ENCODE results near the gene RFTN2. TPM values are rescaled to one million over a fixed set of nuclear protein-coding genes. Genes with fewer than 3 reads are reported as not detected.

The RFTN2 gene
- total RNA-seq, 3 donors from 2014 or later = 1.9 to 5.5 (median 2.0) TPM

DNA sequence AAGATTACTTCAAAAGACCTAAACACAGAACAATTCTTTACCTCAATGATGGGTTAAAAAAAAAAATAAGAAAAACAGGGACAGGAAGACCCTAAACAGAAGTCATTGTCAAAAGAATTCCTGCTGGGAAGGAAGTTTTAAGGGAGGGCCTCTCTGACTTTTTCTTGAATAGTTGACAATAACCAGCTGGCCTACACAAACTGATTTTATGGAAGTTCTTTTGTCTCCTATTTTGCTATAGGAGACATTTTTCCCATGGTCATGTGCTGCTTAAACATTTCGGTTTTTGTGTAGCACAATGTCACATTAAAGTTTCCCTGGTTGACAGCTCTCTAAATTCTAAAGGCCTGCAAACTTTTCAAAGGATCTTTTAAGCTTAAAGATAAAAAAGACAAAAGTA lies 55.3 kb downstream of the RFTN2 start:
- Histone ChIP-seq H3K9me3 (no peaks in the 10 kb centered on the region), H3K36me3 (ENCODE audit: low read depth) (no peaks in the 10 kb centered on the region), H3K4me3 (no peak overlapping the region), H3K4me1 (ENCODE audit: low read depth) (no peaks in the 10 kb centered on the region)
- DNase-seq = no peak
- ATAC-seq = no peak
- TF ChIP-seq, protein P1, sequence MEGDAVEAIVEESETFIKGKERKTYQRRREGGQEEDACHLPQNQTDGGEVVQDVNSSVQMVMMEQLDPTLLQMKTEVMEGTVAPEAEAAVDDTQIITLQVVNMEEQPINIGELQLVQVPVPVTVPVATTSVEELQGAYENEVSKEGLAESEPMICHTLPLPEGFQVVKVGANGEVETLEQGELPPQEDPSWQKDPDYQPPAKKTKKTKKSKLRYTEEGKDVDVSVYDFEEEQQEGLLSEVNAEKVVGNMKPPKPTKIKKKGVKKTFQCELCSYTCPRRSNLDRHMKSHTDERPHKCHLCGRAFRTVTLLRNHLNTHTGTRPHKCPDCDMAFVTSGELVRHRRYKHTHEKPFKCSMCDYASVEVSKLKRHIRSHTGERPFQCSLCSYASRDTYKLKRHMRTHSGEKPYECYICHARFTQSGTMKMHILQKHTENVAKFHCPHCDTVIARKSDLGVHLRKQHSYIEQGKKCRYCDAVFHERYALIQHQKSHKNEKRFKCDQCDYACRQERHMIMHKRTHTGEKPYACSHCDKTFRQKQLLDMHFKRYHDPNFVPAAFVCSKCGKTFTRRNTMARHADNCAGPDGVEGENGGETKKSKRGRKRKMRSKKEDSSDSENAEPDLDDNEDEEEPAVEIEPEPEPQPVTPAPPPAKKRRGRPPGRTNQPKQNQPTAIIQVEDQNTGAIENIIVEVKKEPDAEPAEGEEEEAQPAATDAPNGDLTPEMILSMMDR (IDR thresholded peaks at IDR 0.05) = no peak
- intact Hi-C loops (cut with DNase I, micrococcal nuclease) = no loop called here

DNA sequence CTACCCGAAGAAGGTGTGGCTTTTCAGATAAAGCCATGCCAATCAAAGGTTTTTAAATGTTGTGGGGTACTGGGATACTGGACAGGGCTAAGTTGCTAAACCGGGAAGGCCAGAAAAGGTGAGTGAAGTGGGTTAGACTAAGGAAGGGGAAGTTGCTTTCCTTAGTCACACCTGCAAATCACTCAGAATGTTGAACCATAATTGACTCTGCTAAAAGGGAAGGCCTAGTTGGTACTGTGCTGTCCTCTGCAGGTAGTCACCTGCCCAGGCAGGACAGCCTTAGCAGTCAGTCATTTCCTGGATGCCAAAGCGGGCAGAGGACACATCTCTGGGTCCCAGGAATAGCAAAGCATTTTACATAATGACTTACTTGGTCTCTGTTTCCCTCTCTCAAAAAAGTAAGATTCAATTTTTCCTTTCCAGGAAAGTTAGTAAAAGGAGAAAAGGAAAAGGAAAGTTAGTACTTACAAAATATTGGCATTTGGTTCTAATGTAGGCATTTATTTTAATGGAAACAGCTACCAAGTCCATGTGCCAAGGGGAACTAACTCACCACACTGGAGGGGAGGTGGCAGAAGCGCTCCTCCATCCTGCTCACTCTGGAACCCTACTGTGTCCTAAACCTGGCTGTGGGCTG lies 60.3 kb downstream of the RFTN2 start:
- Histone ChIP-seq H3K4me3 (no peak overlapping the region), H3K9me3 (no peaks in the 10 kb centered on the region), H3K4me1 (ENCODE audit: low read depth) (peaks cover 13% of the 10 kb centered on the region), H3K36me3 (ENCODE audit: low read depth) (no peaks in the 10 kb centered on the region)
- intact Hi-C loops (cut with DNase I, micrococcal nuclease) = no loop called here
- TF ChIP-seq, protein P1 (IDR thresholded peaks at IDR 0.05) = peak; percentile 29
- ATAC-seq (peak; percentile 96), DNase-seq (peak in 2 of 3 donors; percentile 49 to 55)

DNA sequence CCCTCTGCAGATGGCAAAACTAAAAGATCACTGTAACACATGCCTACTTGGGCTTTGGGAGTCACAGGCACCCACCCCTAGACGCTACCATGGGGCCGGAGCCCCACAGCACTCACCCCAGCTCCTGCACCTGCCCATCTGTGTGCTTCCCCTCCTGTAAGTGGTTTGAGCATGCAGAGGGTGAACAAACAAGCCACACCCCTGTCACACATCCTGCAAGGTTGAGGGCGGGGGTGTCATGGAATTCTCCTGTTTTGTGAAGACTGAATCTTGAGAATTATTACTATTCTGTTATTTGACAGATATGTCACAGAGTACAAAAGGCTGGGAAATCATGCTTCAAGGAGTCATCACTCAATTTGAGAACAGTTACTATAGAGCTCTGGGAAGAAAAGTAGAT lies 60.9 kb downstream of the RFTN2 start:
- ATAC-seq (peak; percentile 74), DNase-seq (peak in 1 of 3 donors; percentile 37)
- intact Hi-C loops (cut with DNase I, micrococcal nuclease) = no loop called here
- TF ChIP-seq, protein P1 (IDR thresholded peaks at IDR 0.05) = no peak
- H3K36me3 ChIP-seq (ENCODE audit: low read depth) = no peaks in the 10 kb centered on the region
- H3K9me3 ChIP-seq = no peaks in the 10 kb centered on the region
- H3K4me1 ChIP-seq (ENCODE audit: low read depth) = peaks cover 13% of the 10 kb centered on the region
- H3K4me3 ChIP-seq = no peak overlapping the region

DNA sequence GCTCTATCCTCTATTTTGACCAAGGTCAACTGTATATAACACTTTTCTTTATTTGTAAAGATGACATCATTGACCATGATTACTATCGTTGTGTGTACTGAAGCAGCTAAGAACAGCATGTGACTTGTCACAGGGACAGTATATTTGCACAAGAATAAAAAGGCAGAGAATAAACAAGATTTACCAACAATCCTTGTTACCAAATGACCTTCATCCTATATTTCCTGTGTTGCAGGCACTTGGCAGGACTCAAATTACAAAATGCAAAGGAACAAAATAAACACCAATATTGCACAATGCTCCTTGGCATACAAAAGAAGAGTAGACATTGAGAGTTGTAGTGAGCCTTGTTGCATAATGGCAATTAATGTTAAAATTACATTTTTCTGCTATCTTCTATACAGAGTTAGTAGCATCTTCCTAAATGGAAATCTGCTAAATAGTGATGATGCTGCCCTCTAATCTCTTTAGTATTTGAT lies 61.8 kb downstream of the RFTN2 start:
- TF ChIP-seq, protein P1 (IDR thresholded peaks at IDR 0.05) = no peak
- DNase-seq (no peak), ATAC-seq (peak; percentile 74)
- H3K4me3 ChIP-seq = no peak overlapping the region
- intact Hi-C loops (cut with DNase I, micrococcal nuclease) = no loop called here
- H3K9me3 ChIP-seq = no peaks in the 10 kb centered on the region
- H3K4me1 ChIP-seq (ENCODE audit: low read depth) = peaks cover 13% of the 10 kb centered on the region
- no peaks in the 10 kb centered on the region for H3K36me3 ChIP-seq (ENCODE audit: low read depth)

DNA sequence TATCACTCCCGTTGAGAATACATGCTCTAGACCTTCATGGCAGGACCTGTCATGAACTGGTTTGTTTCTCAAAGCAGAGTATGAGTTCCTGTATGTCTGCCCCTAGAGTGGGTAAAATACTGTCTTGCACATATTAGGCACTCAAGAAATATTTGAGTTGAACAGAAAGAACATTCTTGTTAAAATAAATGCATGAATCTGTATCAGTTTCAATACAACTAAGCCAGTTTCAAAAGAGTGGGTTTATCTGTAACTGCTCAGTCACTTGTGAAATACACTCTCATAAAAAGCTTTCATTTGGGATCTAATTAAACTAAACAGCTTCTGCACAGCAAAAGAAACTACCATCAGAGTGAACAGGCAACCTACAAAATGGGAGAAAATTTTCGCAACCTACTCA lies 69.2 kb downstream of the RFTN2 start:
- TF ChIP-seq, protein P1 (IDR thresholded peaks at IDR 0.05) = no peak
- Histone ChIP-seq H3K36me3 (ENCODE audit: low read depth) (no peaks in the 10 kb centered on the region), H3K4me1 (ENCODE audit: low read depth) (no peaks in the 10 kb centered on the region), H3K9me3 (no peaks in the 10 kb centered on the region), H3K4me3 (no peak overlapping the region)
- intact Hi-C loops (cut with DNase I, micrococcal nuclease) = no loop called here
- DNase-seq (no peak), ATAC-seq (no peak)
